H7 (cell line): Measurements from ENCODE around the gene RYR2. TPM values are rescaled to one million over a fixed set of nuclear protein-coding genes. Genes with fewer than 3 reads are reported as not detected.
"Not testable (repeated sequence)": the region's sequence is repeated elsewhere in the genome, so short reads cannot be mapped to it uniquely, and the experiment has no call there.

Experiments
- DNase-seq: peaks from one replicate; pipeline ENCODE4 v3.0.0; 2012
- H3K27me3 ChIP-seq: 2 replicates; pipeline ENCODE4 v1.6.0; 2011; ENCODE audit warnings: mild to moderate bottlenecking, low read length; ENCODE audit not compliant: control insufficient read depth, insufficient read depth
- H3K36me3 ChIP-seq: replicated peaks from 2 replicates; pipeline ENCODE4 v1.5.1; 2011; ENCODE audit warnings: low read length; ENCODE audit not compliant: control insufficient read depth, insufficient read depth
- H3K4me3 ChIP-seq: 2 replicates; pipeline ENCODE4 v1.5.1; 2011; ENCODE audit warnings: low read depth, mild to moderate bottlenecking, control low read depth, low read length, moderate library complexity; ENCODE audit not compliant: insufficient read depth
- total RNA-seq: library from RNA; depleted of rRNA; stranded (reverse); fragments of >200 nt; shearing (Covaris generic); gene quantifications from 2 replicates; pipeline ENCODE4 v1.2.3, GENCODE V29; 2014

The RYR2 gene
- total RNA-seq, 1 experiment from 2014 or later, result 17.6 TPM

GRCh38 chr1:237127301-237127700 lies 85.3 kb downstream of the RYR2 start:
- not testable (repeated sequence) for H3K4me3 ChIP-seq, DNase-seq, H3K27me3 ChIP-seq

GRCh38 chr1:237133921-237134320 lies 91.9 kb downstream of the RYR2 start:
- DNase-seq, result no peak
- H3K4me3 ChIP-seq, result no peak overlapping the region
- no peaks in the 10 kb centered on the region for H3K36me3 ChIP-seq
- no peaks in the 10 kb centered on the region for H3K27me3 ChIP-seq

More at GRCh38 chr1:237127301-237127700, 85.3 kb downstream of the RYR2 start:
- H3K36me3 ChIP-seq, result not testable (repeated sequence)

GRCh38 chr1:237134929-237135328 lies 92.9 kb downstream of the RYR2 start:
- H3K36me3 ChIP-seq, result no peaks in the 10 kb centered on the region
- DNase-seq, result no peak
- no peaks in the 10 kb centered on the region for H3K27me3 ChIP-seq
- no peak overlapping the region for H3K4me3 ChIP-seq

GRCh38 chr1:237138551-237138950 lies 96.6 kb downstream of the RYR2 start:
- no peaks in the 10 kb centered on the region for H3K36me3 ChIP-seq
- H3K27me3 ChIP-seq, result no peaks in the 10 kb centered on the region
- H3K4me3 ChIP-seq, result no peak overlapping the region
- no peak for DNase-seq

GRCh38 chr1:237139732-237140131 lies 97.7 kb downstream of the RYR2 start:
- no peak overlapping the region for H3K4me3 ChIP-seq

GRCh38 chr1:237140986-237141385 lies 99.0 kb downstream of the RYR2 start:
- DNase-seq, result no peak
- Histone ChIP-seq H3K27me3 (no peaks in the 10 kb centered on the region), H3K4me3 (no peak overlapping the region), H3K36me3 (no peaks in the 10 kb centered on the region)

More at GRCh38 chr1:237139732-237140131, 97.7 kb downstream of the RYR2 start:
- H3K36me3 ChIP-seq, result no peaks in the 10 kb centered on the region
- no peak for DNase-seq
- no peaks in the 10 kb centered on the region for H3K27me3 ChIP-seq

- no peaks in the 10 kb centered on the region for H3K27me3 ChIP-seq
- no peak overlapping the region for H3K4me3 ChIP-seq
- DNase-seq, result no peak
- no peaks in the 10 kb centered on the region for H3K36me3 ChIP-seq
Observed at GRCh38 chr1:237141502-237141901, 99.5 kb downstream of the RYR2 start.

- Histone ChIP-seq H3K4me3 (no peak overlapping the region), H3K36me3 (no peaks in the 10 kb centered on the region), H3K27me3 (no peaks in the 10 kb centered on the region)
- DNase-seq, result no peak
Observed at GRCh38 chr1:237145379-237146135, 103.6 kb downstream of the RYR2 start.

GRCh38 chr1:237146241-237146640 lies 104.3 kb downstream of the RYR2 start:
- DNase-seq, result no peak
- Histone ChIP-seq H3K4me3 (no peak overlapping the region), H3K27me3 (no peaks in the 10 kb centered on the region), H3K36me3 (no peaks in the 10 kb centered on the region)

GRCh38 chr1:237149857-237150256 lies 107.9 kb downstream of the RYR2 start:
- H3K36me3 ChIP-seq, result no peaks in the 10 kb centered on the region
- no peak for DNase-seq
- no peaks in the 10 kb centered on the region for H3K27me3 ChIP-seq
- no peak overlapping the region for H3K4me3 ChIP-seq

GRCh38 chr1:237151979-237152378 lies 110.0 kb downstream of the RYR2 start:
- not testable (repeated sequence) for H3K4me3 ChIP-seq, H3K27me3 ChIP-seq, DNase-seq, H3K36me3 ChIP-seq

- DNase-seq, result no peak
- no peak overlapping the region for H3K4me3 ChIP-seq
- H3K27me3 ChIP-seq, result no peaks in the 10 kb centered on the region
- H3K36me3 ChIP-seq, result no peaks in the 10 kb centered on the region
Observed at GRCh38 chr1:237152506-237153335, 110.7 kb downstream of the RYR2 start.

- Histone ChIP-seq H3K36me3 (no peaks in the 10 kb centered on the region), H3K4me3 (no peak overlapping the region)
- DNase-seq, result no peak
Observed at GRCh38 chr1:237154157-237154556, 112.2 kb downstream of the RYR2 start.

GRCh38 chr1:237164406-237165352 lies 122.7 kb downstream of the RYR2 start:
- H3K36me3 ChIP-seq, result no peaks in the 10 kb centered on the region
- no peak for DNase-seq
- H3K27me3 ChIP-seq, result no peaks in the 10 kb centered on the region
- no peak overlapping the region for H3K4me3 ChIP-seq

More at GRCh38 chr1:237154157-237154556, 112.2 kb downstream of the RYR2 start:
- H3K27me3 ChIP-seq, result no peaks in the 10 kb centered on the region
